CD4-positive, CD25-positive, alpha-beta regulatory T cell (primary cell): Measurements from ENCODE around the gene CTAGE1. TPM values are rescaled to one million over a fixed set of nuclear protein-coding genes. Genes with fewer than 3 reads are reported as not detected.

ENCODE experiments used
- polyA plus RNA-seq, 4 donors: library from polyadenylated mRNA; unstranded; fragments of 300-500 nt; fragmentation: Illumina TruSeq; gene quantifications; one replicate each; pipeline ENCODE4 v1.2.3, GENCODE V29; 2021
- total RNA-seq: library from RNA; stranded (reverse); gene quantifications from one replicate; pipeline ENCODE4 v1.2.3, GENCODE V29; 2022

CTAGE1 gene
- total and polyA plus RNA-seq, 5 donors from 2014 or later: not detected

Other genes with a start within 250 kb of the CTAGE1 start
- 0.10 TPM for gene GATA6, start 248.3 kb downstream of the CTAGE1 start, total RNA-seq
- gene GATA6, start 248.3 kb downstream of the CTAGE1 start, polyA plus RNA-seq: not detected